Spleen (tissue), 7 donors: ENCODE measurements around the gene KIF23.

Source experiments
- CTCF ChIP-seq, 11 experiments: fragments of 200-600 bp in 7 of 11; fragments of 450-650 bp in 4 of 11; sonication (generic) in 4 of 11; IDR thresholded peaks in 8 of 11; conservative IDR thresholded peaks in 3 of 11; 1 replicate in 7 of 11; 2 replicates in 4 of 11; pipeline versions ENCODE4 v1.4.0 to v1.8.0; 2016 to 2021; ENCODE audit warnings: antibody characterized with exemption in 11 of 11, inconsistent platforms in 4 of 11, mild to moderate bottlenecking in 1 of 11
- POLR2A ChIP-seq, 3 donors: fragments of 450-650 bp; IDR thresholded peaks; one replicate each; pipeline ENCODE4 v1.5.1; 2017; ENCODE audit warnings: antibody characterized with exemption in 3 of 3, mild to moderate bottlenecking in 1 of 3
- donor health status: DM: no; HTN: no; CAD: no; lungs with moderate emphysema.
- donor health status: DM: no; HTN: no; CAD: no.
- donor health status: DM: no; HTN: no; CAD: no.

- TF ChIP-seq CTCF (IDR thresholded peaks at IDR 0.05 in 8 of 11, conservative IDR thresholded peaks at IDR 0.05 in 3 of 11), result peak in 1 of 11 experiments; percentile 13
- peak in 1 of 3 donors; percentile 78 for TF ChIP-seq POLR2A (IDR thresholded peaks at IDR 0.05)
Observed at GRCh38 chr15:69451951-69452691, 38.0 kb downstream of the KIF23 start.
